ENCODE measurements around the gene HDAC2.

HDAC2 gene

DNA sequence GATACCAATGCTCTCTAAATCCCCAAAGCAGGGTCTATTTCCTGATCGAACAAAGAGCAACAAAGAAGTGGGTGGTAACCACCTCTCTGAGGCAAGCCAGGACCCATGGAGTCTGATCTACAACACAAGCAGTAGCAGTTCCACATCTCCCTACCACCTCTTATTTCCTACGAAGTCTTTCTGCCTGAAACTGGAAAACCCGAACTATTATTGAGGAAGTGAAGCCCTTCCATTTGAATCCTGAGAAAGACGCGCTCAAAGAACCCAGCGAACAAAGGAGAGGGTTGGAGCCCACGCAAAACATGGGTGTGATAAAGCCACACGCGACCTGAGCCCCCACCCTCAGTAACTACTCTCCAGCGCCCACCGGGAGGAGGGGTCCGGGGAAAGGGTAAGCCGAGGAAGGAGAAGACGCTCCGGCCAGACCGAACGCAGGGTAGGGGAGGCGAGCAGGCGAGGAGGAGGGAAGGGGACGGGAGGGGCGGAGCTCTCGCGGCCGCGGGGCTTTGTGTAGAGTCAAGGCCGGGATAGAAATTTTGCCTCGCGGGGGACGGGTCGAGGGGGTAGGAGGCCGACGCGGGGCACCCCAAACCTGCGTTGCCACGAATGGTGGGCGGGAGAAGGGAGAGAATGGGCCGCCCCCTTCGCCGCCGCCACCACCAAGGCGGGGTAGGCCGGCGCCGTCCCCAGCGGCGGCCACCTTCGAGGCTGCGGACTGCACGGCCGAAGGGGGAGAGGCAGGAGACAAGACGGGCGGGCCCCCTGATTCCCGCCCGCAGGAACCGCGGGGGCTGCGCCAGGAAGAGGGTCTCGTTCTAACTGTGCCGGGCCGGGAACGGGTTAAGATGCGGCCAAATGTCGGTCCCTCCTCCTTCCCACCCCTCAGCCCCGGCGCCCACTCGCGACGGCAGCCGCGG, 802 bp downstream of the HDAC2 start:
- Histone ChIP-seq H3K36me3 (ENCODE audit: control insufficient read depth, insufficient read depth, low read length) (no peaks in the 10 kb centered on the region), H3K27me3 (replicated peaks; ENCODE audit: control insufficient read depth, insufficient read depth, low read length) (no peaks in the 10 kb centered on the region), H3K4me3 (replicated peaks; ENCODE audit: low read depth, low read length) (peak overlapping the region; percentile 94)
- TF ChIP-seq, protein P1, sequence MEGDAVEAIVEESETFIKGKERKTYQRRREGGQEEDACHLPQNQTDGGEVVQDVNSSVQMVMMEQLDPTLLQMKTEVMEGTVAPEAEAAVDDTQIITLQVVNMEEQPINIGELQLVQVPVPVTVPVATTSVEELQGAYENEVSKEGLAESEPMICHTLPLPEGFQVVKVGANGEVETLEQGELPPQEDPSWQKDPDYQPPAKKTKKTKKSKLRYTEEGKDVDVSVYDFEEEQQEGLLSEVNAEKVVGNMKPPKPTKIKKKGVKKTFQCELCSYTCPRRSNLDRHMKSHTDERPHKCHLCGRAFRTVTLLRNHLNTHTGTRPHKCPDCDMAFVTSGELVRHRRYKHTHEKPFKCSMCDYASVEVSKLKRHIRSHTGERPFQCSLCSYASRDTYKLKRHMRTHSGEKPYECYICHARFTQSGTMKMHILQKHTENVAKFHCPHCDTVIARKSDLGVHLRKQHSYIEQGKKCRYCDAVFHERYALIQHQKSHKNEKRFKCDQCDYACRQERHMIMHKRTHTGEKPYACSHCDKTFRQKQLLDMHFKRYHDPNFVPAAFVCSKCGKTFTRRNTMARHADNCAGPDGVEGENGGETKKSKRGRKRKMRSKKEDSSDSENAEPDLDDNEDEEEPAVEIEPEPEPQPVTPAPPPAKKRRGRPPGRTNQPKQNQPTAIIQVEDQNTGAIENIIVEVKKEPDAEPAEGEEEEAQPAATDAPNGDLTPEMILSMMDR (IDR thresholded peaks at IDR 0.05; ENCODE audit: insufficient read depth, low read length, poor library complexity, severe bottlenecking), result no peak
- DNase-seq (ENCODE audit: extremely low read depth, insufficient read length), result peak; percentile 78

DNA sequence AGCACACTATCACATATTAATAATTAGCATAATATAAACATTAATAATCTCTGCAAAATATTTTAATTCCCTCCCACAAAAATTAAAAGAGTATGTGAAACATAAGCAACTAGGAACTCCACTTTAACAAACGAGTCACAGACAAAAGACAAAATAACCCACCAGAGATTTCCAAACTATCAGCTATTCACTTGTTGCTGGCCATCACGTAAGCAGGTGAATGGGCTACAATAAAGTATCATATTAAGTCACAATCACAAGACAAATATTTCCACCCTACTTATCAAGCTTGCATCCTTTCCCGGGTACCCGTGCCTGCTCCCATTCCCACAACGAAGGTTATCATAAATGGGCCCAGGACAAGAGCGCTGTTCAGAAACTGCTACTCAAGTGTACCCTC, 2.5 kb downstream of the HDAC2 start:
- H3K27me3 ChIP-seq (replicated peaks; ENCODE audit: control insufficient read depth, insufficient read depth, low read length), result no peaks in the 10 kb centered on the region
- no peak for DNase-seq (ENCODE audit: extremely low read depth, insufficient read length)
- no peak overlapping the region for H3K4me3 ChIP-seq (replicated peaks; ENCODE audit: low read depth, low read length)
- TF ChIP-seq, protein P1 (IDR thresholded peaks at IDR 0.05; ENCODE audit: insufficient read depth, low read length, poor library complexity, severe bottlenecking), result no peak
- H3K36me3 ChIP-seq (ENCODE audit: control insufficient read depth, insufficient read depth, low read length), result no peaks in the 10 kb centered on the region

DNA sequence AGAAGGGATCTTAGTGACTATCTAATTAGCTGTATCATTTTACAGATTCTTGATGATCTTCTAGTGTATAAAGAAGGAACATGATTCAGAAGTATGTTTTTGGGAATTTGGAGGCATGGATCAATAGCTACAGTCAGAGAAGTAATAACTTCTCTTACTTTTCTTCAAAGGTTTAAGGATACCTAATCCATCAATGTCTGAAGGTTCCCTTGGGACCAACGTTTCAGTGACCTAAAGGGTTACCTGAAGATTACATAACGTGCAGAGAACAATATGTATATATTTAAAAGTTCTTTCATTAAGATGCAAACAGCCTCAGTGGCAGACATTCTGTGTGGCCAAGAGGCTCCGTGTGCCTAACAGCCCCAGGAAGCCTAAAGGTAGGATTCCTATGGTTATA, 3.2 kb downstream of the HDAC2 start:
- no peaks in the 10 kb centered on the region for H3K27me3 ChIP-seq (replicated peaks; ENCODE audit: control insufficient read depth, insufficient read depth, low read length)
- H3K36me3 ChIP-seq (ENCODE audit: control insufficient read depth, insufficient read depth, low read length), result no peaks in the 10 kb centered on the region
- TF ChIP-seq, protein P1 (IDR thresholded peaks at IDR 0.05; ENCODE audit: insufficient read depth, low read length, poor library complexity, severe bottlenecking), result no peak
- no peak for DNase-seq (ENCODE audit: extremely low read depth, insufficient read length)
- H3K4me3 ChIP-seq (replicated peaks; ENCODE audit: low read depth, low read length), result no peak overlapping the region

DNA sequence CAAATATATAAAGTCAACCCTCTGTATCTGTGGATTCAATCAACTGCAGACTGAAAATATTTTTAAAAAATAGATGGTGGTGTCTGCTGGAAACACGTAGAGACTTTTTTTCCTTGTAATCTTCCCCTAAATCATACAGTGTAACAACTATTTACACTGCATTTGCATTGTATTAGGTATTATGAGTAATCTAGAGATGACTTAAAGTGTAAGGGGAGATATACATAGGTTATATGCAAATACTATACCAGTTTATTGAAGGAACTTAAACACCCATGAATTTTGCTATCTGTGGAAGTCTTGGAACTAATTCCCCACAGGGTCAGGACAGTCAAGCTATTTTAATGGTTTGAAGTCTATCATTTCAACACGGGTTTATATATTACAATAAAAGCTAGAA, 10.2 kb downstream of the HDAC2 start:
- Histone ChIP-seq H3K27me3 (replicated peaks; ENCODE audit: control insufficient read depth, insufficient read depth, low read length) (no peaks in the 10 kb centered on the region), H3K36me3 (ENCODE audit: control insufficient read depth, insufficient read depth, low read length) (no peaks in the 10 kb centered on the region; the same call in 1 of the 2 replicates), H3K4me3 (replicated peaks; ENCODE audit: low read depth, low read length) (no peak overlapping the region)
- DNase-seq (ENCODE audit: extremely low read depth, insufficient read length), result no peak
- TF ChIP-seq, protein P1 (IDR thresholded peaks at IDR 0.05; ENCODE audit: insufficient read depth, low read length, poor library complexity, severe bottlenecking), result no peak

DNA sequence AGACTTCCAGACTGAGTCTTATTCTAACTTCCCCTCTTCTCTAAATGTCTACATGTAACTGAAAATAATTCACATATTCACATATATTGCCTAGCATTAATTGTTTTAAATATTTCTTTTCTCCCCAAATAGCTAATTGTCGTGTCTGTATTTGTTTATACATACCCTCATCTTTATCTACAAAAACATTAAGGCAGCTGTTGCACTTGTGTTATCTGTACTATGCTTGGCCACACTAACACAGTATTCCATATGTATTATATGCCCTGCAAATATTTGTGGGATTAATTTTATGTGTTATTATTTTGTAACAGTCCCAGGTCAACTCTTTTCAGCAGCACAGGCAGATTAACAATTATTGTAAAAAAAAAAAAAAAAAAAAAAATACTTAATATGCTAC, 11.7 kb downstream of the HDAC2 start:
- TF ChIP-seq, protein P1 (IDR thresholded peaks at IDR 0.05; ENCODE audit: insufficient read depth, low read length, poor library complexity, severe bottlenecking), result no peak
- peaks cover 3% of the 10 kb centered on the region for H3K36me3 ChIP-seq (ENCODE audit: control insufficient read depth, insufficient read depth, low read length)
- DNase-seq (ENCODE audit: extremely low read depth, insufficient read length), result no peak
- H3K27me3 ChIP-seq (replicated peaks; ENCODE audit: control insufficient read depth, insufficient read depth, low read length), result no peaks in the 10 kb centered on the region
- H3K4me3 ChIP-seq (replicated peaks; ENCODE audit: low read depth, low read length), result no peak overlapping the region
